Fibroblast of lung (primary cell): ENCODE data around the gene STXBP5. TPM values are rescaled to one million over a fixed set of nuclear protein-coding genes. Genes with fewer than 3 reads are reported as not detected.

Experiments used
- DNase-seq, 2 donors: peaks; one replicate each; pipeline versions ENCODE4 v3.0.0 to v3.0.0-alpha.2; 2010; ENCODE audit warnings: low read depth in 2 of 2
- H2AFZ ChIP-seq: 2 replicates; pipeline ENCODE4 v1.5.1; 2012; ENCODE audit warnings: low read length, control low read depth, inconsistent platforms
- H3K27ac ChIP-seq: 2 replicates; pipeline ENCODE4 v1.5.1; 2011; ENCODE audit warnings: low read length, control low read depth; ENCODE audit not compliant: insufficient read depth
- H3K27me3 ChIP-seq: 2 replicates; pipeline ENCODE4 v1.5.1; 2011; ENCODE audit warnings: mild to moderate bottlenecking, low read length; ENCODE audit not compliant: control insufficient read depth, insufficient read depth
- H3K36me3 ChIP-seq: 2 replicates; pipeline ENCODE4 v1.5.1; 2011; ENCODE audit warnings: low read length; ENCODE audit not compliant: control insufficient read depth, insufficient read depth
- H3K4me1 ChIP-seq: 2 replicates; pipeline ENCODE4 v1.5.1; 2011; ENCODE audit warnings: low read length; ENCODE audit not compliant: control insufficient read depth, insufficient read depth; ENCODE audit errors: extremely low read depth
- H3K4me2 ChIP-seq: 2 replicates; pipeline ENCODE4 v1.5.1; 2011; ENCODE audit warnings: low read length, control low read depth; ENCODE audit not compliant: insufficient read depth; ENCODE audit errors: extremely low read depth
- H3K4me3 ChIP-seq, 4 experiments: fragments of 200-600 bp in 1 of 4; sonication (generic) in 1 of 4; replicated peaks in 1 of 4; 2 replicates each; pipeline ENCODE4 v1.5.1; 2011 to 2016; ENCODE audit warnings: low read length in 4 of 4, low read depth in 3 of 4, mild to moderate bottlenecking in 3 of 4, control low read depth in 2 of 4, inconsistent platforms in 1 of 4, mixed read lengths in 1 of 4; ENCODE audit not compliant: insufficient read depth in 1 of 4; ENCODE audit errors: control extremely low read depth in 1 of 4
- H3K79me2 ChIP-seq: 2 replicates; pipeline ENCODE4 v1.5.1; 2012; ENCODE audit warnings: mild to moderate bottlenecking, low read length, inconsistent platforms; ENCODE audit not compliant: control insufficient read depth, insufficient read depth
- H3K9ac ChIP-seq: 2 replicates; pipeline ENCODE4 v1.5.1; 2011; ENCODE audit warnings: mild to moderate bottlenecking, low read length, control low read depth; ENCODE audit not compliant: insufficient read depth
- H3K9me3 ChIP-seq: 2 replicates; pipeline ENCODE4 v1.5.1; 2012; ENCODE audit warnings: low read depth, low read length; ENCODE audit not compliant: control insufficient read depth, insufficient read depth
- H4K20me1 ChIP-seq: 2 replicates; pipeline ENCODE4 v1.5.1; 2011; ENCODE audit warnings: low read length; ENCODE audit not compliant: control insufficient read depth, insufficient read depth; ENCODE audit errors: extremely low read depth
- EZH2 ChIP-seq: IDR thresholded peaks from 2 replicates; pipeline ENCODE4 v1.5.1; 2012; ENCODE audit warnings: low read length, control low read depth, mild to moderate bottlenecking; ENCODE audit errors: missing control alignments
- polyA plus RNA-seq, 2 donors: library from polyadenylated mRNA; depleted of rRNA in 1 of 2; stranded (reverse) in 1 of 2; unstranded in 1 of 2; fragments of >200 nt; gene quantifications; 2 replicates each; pipeline ENCODE4 v1.2.1, GENCODE V29; 2011 to 2012; ENCODE audit warnings: missing spikeins in 1 of 2
- total RNA-seq: library from RNA; depleted of rRNA; stranded (reverse); fragments of >200 nt; gene quantifications from 2 replicates; pipeline ENCODE4 v1.2.1, GENCODE V29; 2014
- TF ChIP-seq, protein P1 (sequence below), 2 donors: IDR thresholded peaks in 1 of 2; conservative IDR thresholded peaks in 1 of 2; 1 replicate in 1 of 2; 2 replicates in 1 of 2; pipeline ENCODE4 v1.5.1; 2011 to 2012; ENCODE audit warnings: low read length in 2 of 2, control low read depth in 1 of 2, inconsistent platforms in 1 of 2, low read depth in 1 of 2, mild to moderate bottlenecking in 1 of 2

The STXBP5 gene
- total and polyA plus RNA-seq, 2 donors (not counting 1 experiment from before 2014, with no cell fraction given): 27.6 to 90.7 TPM

GRCh38 chr6:147401779-147402178 lies 197.6 kb downstream of the STXBP5 start:
- Histone ChIP-seq H3K4me2 (no peak overlapping the region), H3K36me3 (no peaks in the 10 kb centered on the region), H3K4me1 (no peaks in the 10 kb centered on the region), H3K9ac (no peak overlapping the region), H3K27ac (no peak overlapping the region), H3K79me2 (no peaks in the 10 kb centered on the region), H4K20me1 (no peaks in the 10 kb centered on the region), H2AFZ (no peak overlapping the region), H3K4me3 (no peak overlapping the region), H3K9me3 (no peaks in the 10 kb centered on the region), H3K27me3 (no peaks in the 10 kb centered on the region)
- DNase-seq: no peak
- no peak for TF ChIP-seq EZH2
- TF ChIP-seq, protein P1, sequence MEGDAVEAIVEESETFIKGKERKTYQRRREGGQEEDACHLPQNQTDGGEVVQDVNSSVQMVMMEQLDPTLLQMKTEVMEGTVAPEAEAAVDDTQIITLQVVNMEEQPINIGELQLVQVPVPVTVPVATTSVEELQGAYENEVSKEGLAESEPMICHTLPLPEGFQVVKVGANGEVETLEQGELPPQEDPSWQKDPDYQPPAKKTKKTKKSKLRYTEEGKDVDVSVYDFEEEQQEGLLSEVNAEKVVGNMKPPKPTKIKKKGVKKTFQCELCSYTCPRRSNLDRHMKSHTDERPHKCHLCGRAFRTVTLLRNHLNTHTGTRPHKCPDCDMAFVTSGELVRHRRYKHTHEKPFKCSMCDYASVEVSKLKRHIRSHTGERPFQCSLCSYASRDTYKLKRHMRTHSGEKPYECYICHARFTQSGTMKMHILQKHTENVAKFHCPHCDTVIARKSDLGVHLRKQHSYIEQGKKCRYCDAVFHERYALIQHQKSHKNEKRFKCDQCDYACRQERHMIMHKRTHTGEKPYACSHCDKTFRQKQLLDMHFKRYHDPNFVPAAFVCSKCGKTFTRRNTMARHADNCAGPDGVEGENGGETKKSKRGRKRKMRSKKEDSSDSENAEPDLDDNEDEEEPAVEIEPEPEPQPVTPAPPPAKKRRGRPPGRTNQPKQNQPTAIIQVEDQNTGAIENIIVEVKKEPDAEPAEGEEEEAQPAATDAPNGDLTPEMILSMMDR (conservative IDR thresholded peaks at IDR 0.05 in 1 of 2, IDR thresholded peaks at IDR 0.05 in 1 of 2; ENCODE audit: low read depth in 1 of 2, low read length in 2 of 2): no peak

GRCh38 chr6:147406783-147407182 lies 202.6 kb downstream of the STXBP5 start:
- TF ChIP-seq EZH2: no peak
- TF ChIP-seq, protein P1 (conservative IDR thresholded peaks at IDR 0.05 in 1 of 2, IDR thresholded peaks at IDR 0.05 in 1 of 2; ENCODE audit: low read depth in 1 of 2, low read length in 2 of 2): no peak
- Histone ChIP-seq H3K79me2 (no peaks in the 10 kb centered on the region), H3K4me2 (no peak overlapping the region), H3K36me3 (no peaks in the 10 kb centered on the region), H3K9ac (no peak overlapping the region), H3K27me3 (no peaks in the 10 kb centered on the region), H3K27ac (no peak overlapping the region), H2AFZ (no peak overlapping the region), H3K9me3 (no peaks in the 10 kb centered on the region), H3K4me3 (no peak overlapping the region), H3K4me1 (no peaks in the 10 kb centered on the region), H4K20me1 (no peaks in the 10 kb centered on the region)
- DNase-seq: no peak

- Histone ChIP-seq H3K36me3 (no peaks in the 10 kb centered on the region), H4K20me1 (no peaks in the 10 kb centered on the region), H3K4me1 (no peaks in the 10 kb centered on the region), H3K4me2 (no peak overlapping the region), H3K27me3 (no peaks in the 10 kb centered on the region), H3K9me3 (no peaks in the 10 kb centered on the region), H2AFZ (no peak overlapping the region), H3K4me3 (no peak overlapping the region), H3K79me2 (no peaks in the 10 kb centered on the region), H3K27ac (no peak overlapping the region), H3K9ac (no peak overlapping the region)
- TF ChIP-seq EZH2: no peak
- TF ChIP-seq, protein P1 (conservative IDR thresholded peaks at IDR 0.05 in 1 of 2, IDR thresholded peaks at IDR 0.05 in 1 of 2; ENCODE audit: low read depth in 1 of 2, low read length in 2 of 2): no peak
- DNase-seq: no peak
Observed at GRCh38 chr6:147407571-147407970, 203.4 kb downstream of the STXBP5 start.
